ENCODE results near the gene BAG3.

The BAG3 gene

GRCh38 chr10:119667562-119668328 is 16.6 kb downstream of the BAG3 start:
- DNase-seq (ENCODE audit: low read depth in 2 of 2): no peak

- DNase-seq (ENCODE audit: low read depth in 2 of 2): no peak
Observed at GRCh38 chr10:119668461-119668860, 17.3 kb downstream of the BAG3 start.

GRCh38 chr10:119669331-119669730 is 18.2 kb downstream of the BAG3 start:
- no peak for DNase-seq (ENCODE audit: low read depth in 2 of 2)

- no peak for DNase-seq (ENCODE audit: low read depth in 2 of 2)
Observed at GRCh38 chr10:119669975-119670640, 18.9 kb downstream of the BAG3 start.

GRCh38 chr10:119670717-119671116 is 19.5 kb downstream of the BAG3 start:
- DNase-seq (ENCODE audit: low read depth in 2 of 2): no peak

- no peak for DNase-seq (ENCODE audit: low read depth in 2 of 2)
Observed at GRCh38 chr10:119671381-119671780, 20.2 kb downstream of the BAG3 start.

GRCh38 chr10:119672291-119672690 is 21.1 kb downstream of the BAG3 start:
- DNase-seq (ENCODE audit: low read depth in 2 of 2): no peak

GRCh38 chr10:119673271-119673670 is 22.1 kb downstream of the BAG3 start:
- DNase-seq (ENCODE audit: low read depth in 2 of 2): no peak

- no peak for DNase-seq (ENCODE audit: low read depth in 2 of 2)
Observed at GRCh38 chr10:119675483-119676170, 24.4 kb downstream of the BAG3 start.

- DNase-seq (ENCODE audit: low read depth in 2 of 2): no peak
Observed at GRCh38 chr10:119677126-119677525, 25.9 kb downstream of the BAG3 start.

- DNase-seq (ENCODE audit: low read depth in 2 of 2): no peak
Observed at GRCh38 chr10:119677904-119678755, 26.9 kb downstream of the BAG3 start.

GRCh38 chr10:119679480-119679829 is 28.3 kb downstream of the BAG3 start:
- DNase-seq (ENCODE audit: low read depth in 2 of 2): no peak

- DNase-seq (ENCODE audit: low read depth in 2 of 2): no peak
Observed at GRCh38 chr10:119680050-119680449, 28.9 kb downstream of the BAG3 start.

- DNase-seq (ENCODE audit: low read depth in 2 of 2): no peak
Observed at GRCh38 chr10:119680650-119681081, 29.5 kb downstream of the BAG3 start.

GRCh38 chr10:119686465-119687191 is 35.4 kb downstream of the BAG3 start:
- DNase-seq (ENCODE audit: low read depth in 2 of 2): peak; percentile 63 to 69

GRCh38 chr10:119687192-119688032 is 36.2 kb downstream of the BAG3 start:
- DNase-seq (ENCODE audit: low read depth in 2 of 2): no peak

GRCh38 chr10:119688033-119688508 is 36.9 kb downstream of the BAG3 start:
- DNase-seq (ENCODE audit: low read depth in 2 of 2): no peak

- no peak for DNase-seq (ENCODE audit: low read depth in 2 of 2)
Observed at GRCh38 chr10:119689016-119689580, 37.9 kb downstream of the BAG3 start.

GRCh38 chr10:119691726-119692125 is 40.5 kb downstream of the BAG3 start:
- no peak for DNase-seq (ENCODE audit: low read depth in 2 of 2)

All from stimulated activated CD8-positive, alpha-beta memory T cell treated with anti-CD3 and anti-CD28 coated beads, Interleukin-15, amount 100 ng/mL, for 4 hours (primary cell).